T-helper 1 cell (primary cell): Measurements from ENCODE around the gene PRKG1.

ENCODE experiments used
- DNase-seq, 5 donors: peaks; one replicate each; pipeline ENCODE4 v3.0.0-alpha.2; 2012 to 2020

PRKG1 gene

GRCh38 chr10:51900180-51900579, 825.9 kb downstream of the PRKG1 start:
- DNase-seq: no peak

GRCh38 chr10:51903675-51904074, 829.4 kb downstream of the PRKG1 start:
- no peak for DNase-seq

- DNase-seq: no peak
These were observed 830.7 kb downstream of the PRKG1 start for GRCh38 chr10:51905032-51905431.

- DNase-seq: no peak
These were observed 833.1 kb downstream of the PRKG1 start for GRCh38 chr10:51907361-51907760.

- DNase-seq: no peak
These were observed 835.9 kb downstream of the PRKG1 start for GRCh38 chr10:51910189-51910588.

GRCh38 chr10:51910596-51910995, 836.3 kb downstream of the PRKG1 start:
- DNase-seq: no peak

GRCh38 chr10:51911723-51912122, 837.4 kb downstream of the PRKG1 start:
- no peak for DNase-seq

GRCh38 chr10:51915031-51915542, 840.8 kb downstream of the PRKG1 start:
- DNase-seq: no peak

- no peak for DNase-seq
These were observed 844.2 kb downstream of the PRKG1 start for GRCh38 chr10:51918440-51918839.

- DNase-seq: no peak
These were observed 844.6 kb downstream of the PRKG1 start for GRCh38 chr10:51918884-51919325.

- no peak for DNase-seq
These were observed 846.4 kb downstream of the PRKG1 start for GRCh38 chr10:51920672-51921071.

- no peak for DNase-seq
These were observed 850.1 kb downstream of the PRKG1 start for GRCh38 chr10:51924359-51924758.

GRCh38 chr10:51926337-51926736, 852.0 kb downstream of the PRKG1 start:
- no peak for DNase-seq

- no peak for DNase-seq
These were observed 853.9 kb downstream of the PRKG1 start for GRCh38 chr10:51928162-51928561.

- no peak for DNase-seq
These were observed 858.2 kb downstream of the PRKG1 start for GRCh38 chr10:51932530-51932929.

GRCh38 chr10:51934373-51934772, 860.1 kb downstream of the PRKG1 start:
- no peak for DNase-seq

- no peak for DNase-seq
These were observed 861.1 kb downstream of the PRKG1 start for GRCh38 chr10:51935341-51935740.

GRCh38 chr10:51937308-51938140, 863.2 kb downstream of the PRKG1 start:
- no peak for DNase-seq

GRCh38 chr10:51950371-51950995, 876.2 kb downstream of the PRKG1 start:
- no peak for DNase-seq

- no peak for DNase-seq
These were observed 876.8 kb downstream of the PRKG1 start for GRCh38 chr10:51950996-51951555.

GRCh38 chr10:51951601-51952000, 877.3 kb downstream of the PRKG1 start:
- DNase-seq: no peak

- no peak for DNase-seq
These were observed 877.8 kb downstream of the PRKG1 start for GRCh38 chr10:51952056-51952455.

- DNase-seq: no peak
These were observed 881.4 kb downstream of the PRKG1 start for GRCh38 chr10:51955696-51956095.

GRCh38 chr10:51956822-51957221, 882.5 kb downstream of the PRKG1 start:
- no peak for DNase-seq
